ENCODE results near the gene NDE1. TPM values are rescaled to one million over a fixed set of nuclear protein-coding genes. Genes with fewer than 3 reads are reported as not detected.

The NDE1 gene
- polyA plus RNA-seq, 2 of the 4 experiments (the other 2 are of a cell fraction), result 27.6 to 30.6 TPM

GRCh38 chr16:15607700-15608396 is 42.2 kb upstream of the NDE1 start:
- TF ChIP-seq KDM1A (IDR thresholded peaks at IDR 0.05; ENCODE audit: low read depth) (no peak), HEYL (CRISPR knock-in tag; IDR thresholded peaks at IDR 0.05) (no peak), MAFK (IDR thresholded peaks at IDR 0.05; ENCODE audit: partially characterized antibody) (no peak), HES2 (IDR thresholded peaks at IDR 0.05) (no peak), SMC3 (IDR thresholded peaks at IDR 0.05) (no peak), ESRRA (IDR thresholded peaks at IDR 0.05; ENCODE audit: borderline replicate concordance, low read length) (no peak), CHD2 (IDR thresholded peaks at IDR 0.05; ENCODE audit: low read length, partially characterized antibody) (no peak), TFCP2L1 (CRISPR knock-in tag; IDR thresholded peaks at IDR 0.05) (no peak), FOSB (CRISPR knock-in tag; IDR thresholded peaks at IDR 0.05) (no peak), RAD21 (conservative IDR thresholded peaks at IDR 0.05 in 1 of 2, IDR thresholded peaks at IDR 0.05 in 1 of 2) (no peak), CBX8 (IDR thresholded peaks at IDR 0.05) (no peak), ZSCAN20 (CRISPR knock-in tag; IDR thresholded peaks at IDR 0.05) (no peak), HOXB13 (CRISPR knock-in tag; IDR thresholded peaks at IDR 0.05; ENCODE audit: low read depth) (no peak), ZNF302 (CRISPR knock-in tag; IDR thresholded peaks at IDR 0.05) (no peak), EHF (CRISPR knock-in tag; IDR thresholded peaks at IDR 0.05) (no peak), FOSL2 (IDR thresholded peaks at IDR 0.05) (no peak), FOSL2 (CRISPR knock-in tag; IDR thresholded peaks at IDR 0.05) (no peak), EP300 (IDR thresholded peaks at IDR 0.05) (no peak), RNF2 (IDR thresholded peaks at IDR 0.05; ENCODE audit: borderline replicate concordance, low read depth) (no peak)
- 83% methylated on average over 13 of the region's 13 CpGs for WGBS (ENCODE audit: missing lambda C conversion rate)

GRCh38 chr16:15608398-15609285 is 41.4 kb upstream of the NDE1 start:
- Histone ChIP-seq H3K27ac (no peak overlapping the region), H3K4me1 (0 out of 3 replicates have a peak, but pooled peaks cover 1% of the 10 kb centered on the region), H3K4me3 (no peak overlapping the region), H3K9me3 (no peaks in the 10 kb centered on the region), H3K4me2 (no peak overlapping the region)
- ATAC-seq (no peak), FAIRE-seq (no peak), DNase-seq (ENCODE audit: low read depth in 1 of 2, low spot score in 1 of 2) (no peak)
- 82% methylated on average over 19 of the region's 19 CpGs for WGBS (ENCODE audit: missing lambda C conversion rate)
- ChIA-PET CTCF (interaction anchor here (0.9 to 2.0 kb wide), 6 partner anchors 11 to 181 kb away, joined by 3 to 6 read pairs (median 3); partner anchors contain the start of gene MARF1), POLR2A (no interaction called here)
- TF ChIP-seq NR3C1 (IDR thresholded peaks at IDR 0.05) (no peak), CEBPB (IDR thresholded peaks at IDR 0.05) (peak; percentile 18 to 24; a peak in 1 of 4 replicates), CTCF (IDR thresholded peaks at IDR 0.05) (peak; percentile 18; the same call in 1 of the 3 replicates), CBX2 (IDR thresholded peaks at IDR 0.05; ENCODE audit: borderline replicate concordance, low read depth) (no peak), EHMT2 (IDR thresholded peaks at IDR 0.05; ENCODE audit: low read depth) (no peak), USF2 (IDR thresholded peaks at IDR 0.05) (no peak), FOSL2 (IDR thresholded peaks at IDR 0.05) (no peak), FOSL2 (CRISPR knock-in tag; IDR thresholded peaks at IDR 0.05) (no peak), RCOR1 (IDR thresholded peaks at IDR 0.05; ENCODE audit: low read depth, low read length) (no peak), RAD21 (conservative IDR thresholded peaks at IDR 0.05 in 1 of 2, IDR thresholded peaks at IDR 0.05 in 1 of 2) (peak; percentile 23 to 34; a peak in 2 of 5 replicates)

More at GRCh38 chr16:15607700-15608396, 42.2 kb upstream of the NDE1 start:
- H3K27ac ChIP-seq, result no peak overlapping the region
- ATAC-seq (no peak; a peak in 1 of 6 replicates), FAIRE-seq (no peak), DNase-seq (ENCODE audit: low read depth in 1 of 2, low spot score in 1 of 2) (no peak)
- H3K4me1 ChIP-seq, result no peaks in the 10 kb centered on the region
- no peaks in the 10 kb centered on the region for H3K9me3 ChIP-seq
- no peak overlapping the region for H3K4me2 ChIP-seq
- no peak overlapping the region for H3K4me3 ChIP-seq
- CTCF ChIA-PET, result interaction anchor here (1.0 to 2.0 kb wide), 7 partner anchors 10 to 181 kb away, joined by 3 to 8 read pairs (median 3); partner anchors contain the start of gene MARF1
- POLR2A ChIA-PET, result no interaction called here

All from A549 (cell line).